RCC 7860 (cell line): ENCODE results near the gene RPL5.
A peak's percentile ranks its signal among the peaks of the same experiment; 100 is the strongest.

Experiments
- DNase-seq: peaks from one replicate; pipeline ENCODE4 v3.0.0-alpha.2; 2015; ENCODE audit warnings: low spot score
- FAIRE-seq: peaks from 2 replicates; lab custom pipeline; 2012; peaks lifted over from hg19 to GRCh38; lab: Jason Lieb, UNC

RPL5 gene

GRCh38 chr1:92853299-92853698 lies 21.5 kb downstream of the RPL5 start:
- no peak for DNase-seq

GRCh38 chr1:92854101-92854785 lies 22.4 kb downstream of the RPL5 start:
- FAIRE-seq (no peak), DNase-seq (no peak)

More at GRCh38 chr1:92853299-92853698, 21.5 kb downstream of the RPL5 start:
- no peak for FAIRE-seq

- FAIRE-seq: no peak
- no peak for DNase-seq
Observed at GRCh38 chr1:92855236-92855635, 23.4 kb downstream of the RPL5 start.

GRCh38 chr1:92857817-92858216 lies 26.0 kb downstream of the RPL5 start:
- FAIRE-seq: no peak
- DNase-seq: no peak

- DNase-seq (peak; percentile 68), FAIRE-seq (peak; percentile 95)
Observed at GRCh38 chr1:92858564-92859399, 26.9 kb downstream of the RPL5 start.

- FAIRE-seq (no peak), DNase-seq (no peak)
Observed at GRCh38 chr1:92859400-92860039, 27.7 kb downstream of the RPL5 start.

GRCh38 chr1:92862605-92863004 lies 30.8 kb downstream of the RPL5 start:
- DNase-seq (no peak), FAIRE-seq (no peak)

GRCh38 chr1:92864131-92864530 lies 32.3 kb downstream of the RPL5 start:
- FAIRE-seq: no peak

GRCh38 chr1:92870591-92870990 lies 38.8 kb downstream of the RPL5 start:
- no peak for FAIRE-seq
- DNase-seq: no peak

More at GRCh38 chr1:92864131-92864530, 32.3 kb downstream of the RPL5 start:
- no peak for DNase-seq

GRCh38 chr1:92872719-92873118 lies 40.9 kb downstream of the RPL5 start:
- DNase-seq (no peak), FAIRE-seq (no peak)

- FAIRE-seq (no peak), DNase-seq (no peak)
Observed at GRCh38 chr1:92874987-92875386, 43.1 kb downstream of the RPL5 start.

- DNase-seq (no peak), FAIRE-seq (no peak)
Observed at GRCh38 chr1:92876351-92876750, 44.5 kb downstream of the RPL5 start.

GRCh38 chr1:92877081-92877711 lies 45.4 kb downstream of the RPL5 start:
- DNase-seq (no peak), FAIRE-seq (no peak)

GRCh38 chr1:92877792-92878191 lies 46.0 kb downstream of the RPL5 start:
- FAIRE-seq (no peak), DNase-seq (no peak)

GRCh38 chr1:92879316-92879968 lies 47.6 kb downstream of the RPL5 start:
- FAIRE-seq (no peak), DNase-seq (no peak)

GRCh38 chr1:92881391-92881790 lies 49.6 kb downstream of the RPL5 start:
- DNase-seq (no peak), FAIRE-seq (no peak)

- no peak for DNase-seq
Observed at GRCh38 chr1:92882819-92883218, 51.0 kb downstream of the RPL5 start.

GRCh38 chr1:92883297-92883696 lies 51.5 kb downstream of the RPL5 start:
- FAIRE-seq: no peak

More at GRCh38 chr1:92882819-92883218, 51.0 kb downstream of the RPL5 start:
- no peak for FAIRE-seq

GRCh38 chr1:92884195-92884594 lies 52.4 kb downstream of the RPL5 start:
- FAIRE-seq: no peak

More at GRCh38 chr1:92883297-92883696, 51.5 kb downstream of the RPL5 start:
- DNase-seq: no peak

GRCh38 chr1:92886886-92887419 lies 55.1 kb downstream of the RPL5 start:
- no peak for DNase-seq
- FAIRE-seq: no peak

More at GRCh38 chr1:92884195-92884594, 52.4 kb downstream of the RPL5 start:
- DNase-seq: no peak
